Measurements from ENCODE around the gene PNLIPRP1.

Gene PNLIPRP1

GRCh38 chr10:116590590-116591444 lies at the start of gene PNLIPRP1:
Gene PNLIPRP1, plus strand, starts transcription at chr10:116590959. Its CDS starts 171 bp downstream, at chr10:116591130.
- no peak for DNase-seq

GRCh38 chr10:116542007-116542677 lies 48.6 kb upstream of the PNLIPRP1 start:
- DNase-seq = no peak

GRCh38 chr10:116545122-116545521 lies 45.6 kb upstream of the PNLIPRP1 start:
- no peak for DNase-seq

- no peak for DNase-seq
Measured at GRCh38 chr10:116545756-116546155, 45.0 kb upstream of the PNLIPRP1 start, which contains the start of gene PNLIP. Gene PNLIP, plus strand, starts transcription at chr10:116545931. Its CDS starts 162 bp downstream, at chr10:116546093.

- no peak for DNase-seq
Measured at GRCh38 chr10:116548301-116548700, 42.5 kb upstream of the PNLIPRP1 start.

GRCh38 chr10:116553378-116553980 lies 37.3 kb upstream of the PNLIPRP1 start:
- no peak for DNase-seq

GRCh38 chr10:116554628-116555027 lies 36.1 kb upstream of the PNLIPRP1 start:
- no peak for DNase-seq

GRCh38 chr10:116555880-116556279 lies 34.9 kb upstream of the PNLIPRP1 start:
- DNase-seq = no peak

- no peak for DNase-seq
Measured at GRCh38 chr10:116557305-116557880, 33.4 kb upstream of the PNLIPRP1 start.

GRCh38 chr10:116565534-116565933 lies 25.2 kb upstream of the PNLIPRP1 start:
- DNase-seq = no peak

- no peak for DNase-seq
Measured at GRCh38 chr10:116566932-116567331, 23.8 kb upstream of the PNLIPRP1 start.

- DNase-seq = no peak
Measured at GRCh38 chr10:116567335-116567734, 23.4 kb upstream of the PNLIPRP1 start.

- DNase-seq = no peak
Measured at GRCh38 chr10:116574797-116575196, 16.0 kb upstream of the PNLIPRP1 start.

- no peak for DNase-seq
Measured at GRCh38 chr10:116587878-116588591, 2.7 kb upstream of the PNLIPRP1 start.

GRCh38 chr10:116588995-116589394 lies 1.8 kb upstream of the PNLIPRP1 start:
- DNase-seq = no peak

- no peak for DNase-seq
Measured at GRCh38 chr10:116589926-116590325, 833 bp upstream of the PNLIPRP1 start.

- no peak for DNase-seq
Measured at GRCh38 chr10:116593139-116593740, 2.5 kb downstream of the PNLIPRP1 start.

GRCh38 chr10:116594525-116595035 lies 3.8 kb downstream of the PNLIPRP1 start:
- DNase-seq = no peak

GRCh38 chr10:116596062-116596461 lies 5.3 kb downstream of the PNLIPRP1 start:
- DNase-seq = no peak

GRCh38 chr10:116597543-116597942 lies 6.8 kb downstream of the PNLIPRP1 start:
- DNase-seq = no peak

GRCh38 chr10:116598329-116598728 lies 7.6 kb downstream of the PNLIPRP1 start:
- DNase-seq = no peak

- DNase-seq = no peak
Measured at GRCh38 chr10:116599991-116600390, 9.2 kb downstream of the PNLIPRP1 start.

Measured in activated naive CD4-positive, alpha-beta T cell treated with Interleukin-2 at 50 U/mL for 16 hours (primary cell).